ENCODE results near the gene LRRN4CL.
"Not testable (repeated sequence)": the region's sequence is repeated elsewhere in the genome, so short reads cannot be mapped to it uniquely, and the experiment has no call there.

LRRN4CL gene

DNA sequence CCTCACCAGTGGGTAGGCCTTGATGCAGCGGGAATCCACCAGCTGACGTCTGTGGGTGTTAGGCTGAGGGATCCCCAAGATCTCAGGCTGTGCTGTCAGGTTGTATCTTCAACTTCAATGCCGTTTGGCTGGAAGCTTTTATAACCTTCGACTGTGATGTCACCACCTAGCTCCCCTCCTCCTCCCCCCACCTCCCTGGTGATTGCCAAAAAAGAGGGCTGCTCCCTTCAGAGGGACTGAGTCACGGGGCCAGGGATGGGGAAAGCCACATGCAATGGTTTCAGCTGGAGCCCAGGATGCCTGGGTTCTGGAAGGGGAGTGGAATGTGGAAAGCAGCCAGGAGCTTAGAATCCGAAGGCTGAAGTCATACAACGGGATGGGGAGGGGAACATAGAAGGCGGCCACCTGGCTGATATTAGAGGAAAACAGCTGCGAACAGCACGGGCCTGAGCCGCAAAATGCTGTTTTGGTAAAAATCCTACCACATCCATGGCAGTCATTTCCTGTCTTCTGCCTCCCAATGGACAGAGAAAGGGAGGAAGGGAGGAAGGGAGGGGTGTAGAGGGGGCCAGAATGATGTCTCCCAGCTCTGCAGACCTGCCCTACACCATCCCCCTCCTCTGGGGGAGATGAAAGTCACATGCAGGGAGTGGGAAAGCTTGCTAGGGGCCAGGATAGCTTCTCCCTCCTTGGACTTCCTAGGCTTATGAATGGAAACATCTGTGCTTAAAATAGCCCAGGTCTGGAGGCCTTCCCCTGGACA is at the start of gene LRRN4CL:
Gene LRRN4CL (minus strand): TSS at position 110 of the 763 bp plus-strand sequence. CDS start 1,022 bp downstream, outside the sequence.
- DNase-seq (ENCODE audit: low read depth) = no peak

DNA sequence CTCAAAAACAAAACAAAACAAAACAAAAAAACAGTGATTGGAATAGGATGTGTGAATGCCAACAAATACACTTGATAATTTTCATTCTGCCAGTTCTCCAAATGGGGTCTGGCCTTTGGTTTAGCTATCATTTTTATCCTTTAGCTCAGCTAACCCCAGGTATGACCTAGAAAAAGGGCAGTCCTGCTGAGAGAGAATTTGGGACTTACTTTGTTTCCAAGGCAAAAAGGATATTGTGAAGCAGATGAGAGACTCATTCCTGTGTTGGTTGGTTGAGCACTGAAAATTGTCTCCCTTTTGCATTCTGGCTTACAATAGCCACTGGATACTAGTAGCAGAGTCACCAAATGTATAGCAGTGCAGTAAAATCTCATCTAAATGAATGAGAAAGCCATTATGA is 47.9 kb upstream of the LRRN4CL start:
- DNase-seq (ENCODE audit: low read depth) = no peak

DNA sequence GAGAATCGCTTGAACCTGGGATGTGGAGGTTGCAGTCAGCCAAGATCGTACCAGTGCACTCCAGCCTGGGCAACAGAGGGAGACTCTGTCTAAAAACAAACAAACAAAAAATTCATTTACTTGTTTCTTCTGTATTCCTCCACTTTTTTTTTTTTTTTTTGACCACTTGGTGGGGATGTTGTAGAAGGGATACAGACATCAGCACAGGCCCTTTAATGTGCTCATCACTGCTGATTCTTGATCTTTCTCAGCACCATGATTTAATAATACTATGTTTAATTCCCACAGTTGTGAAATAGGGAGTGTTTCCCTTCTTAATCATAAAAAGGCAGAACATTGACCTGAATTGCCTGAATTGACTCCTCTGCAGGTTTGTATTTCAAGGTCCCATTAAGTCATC is 43.5 kb upstream of the LRRN4CL start:
- no peak for DNase-seq (ENCODE audit: low read depth)

DNA sequence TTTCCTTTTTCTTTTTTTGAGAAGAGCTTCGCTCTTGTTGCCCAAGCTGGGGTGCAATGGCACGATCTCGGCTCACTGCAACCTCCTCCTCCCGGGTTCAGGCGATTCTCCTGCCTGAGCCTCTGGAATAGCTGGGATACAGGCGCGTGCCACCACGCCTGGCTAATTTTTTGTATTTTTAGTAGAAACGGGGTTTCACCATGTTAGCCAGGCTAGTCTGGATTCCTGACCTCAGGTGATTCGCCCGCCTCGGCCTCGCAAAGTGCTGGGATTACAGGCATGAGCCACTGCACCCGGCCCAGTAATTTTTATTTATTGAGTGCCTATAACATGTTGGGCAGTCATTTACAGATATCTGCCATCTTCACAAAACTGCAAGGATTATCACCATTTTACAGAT is 40.7 kb upstream of the LRRN4CL start:
- DNase-seq (ENCODE audit: low read depth) = not testable (repeated sequence)

DNA sequence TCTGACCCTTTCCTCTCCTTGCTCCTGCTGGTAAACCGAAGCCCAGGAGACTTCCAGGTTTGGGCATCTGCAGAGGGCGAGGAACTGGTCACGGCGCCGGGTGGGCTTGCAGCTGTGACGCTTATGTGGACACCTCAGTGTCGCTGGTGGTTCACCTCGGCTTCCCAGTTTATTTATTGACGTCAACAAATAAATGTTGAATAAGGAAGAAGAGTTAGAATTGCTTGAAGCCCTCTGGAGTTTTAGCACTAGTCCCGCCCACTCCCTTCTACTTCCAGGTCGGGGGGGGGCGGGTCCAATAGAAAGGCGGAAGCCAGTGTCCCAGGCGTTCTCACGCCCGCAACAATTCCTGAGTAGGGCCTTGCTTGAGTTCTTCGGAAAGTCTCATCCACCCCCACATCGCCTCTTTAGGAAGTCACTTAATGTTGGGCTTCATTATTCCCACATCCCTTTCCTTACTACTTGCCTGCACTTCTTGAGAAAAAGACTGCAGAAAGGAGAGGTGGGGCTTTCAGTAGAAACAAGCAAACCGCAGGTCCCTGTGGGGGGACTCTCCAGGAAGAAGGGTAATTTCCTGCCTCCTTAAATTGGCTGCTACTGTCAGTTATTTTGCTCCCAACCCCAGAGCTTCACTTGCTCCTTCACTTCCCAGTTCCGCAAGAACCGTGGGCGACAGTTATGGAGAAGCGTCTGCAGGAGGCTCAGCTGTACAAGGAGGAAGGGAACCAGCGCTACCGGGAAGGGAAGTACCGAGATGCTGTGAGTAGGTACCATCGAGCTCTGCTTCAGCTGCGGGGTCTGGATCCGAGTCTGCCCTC is 39.0 kb upstream of the LRRN4CL start, which contains the start of gene TTC9C:
Gene TTC9C (plus strand): TSS at position 316 of the 818 bp plus-strand sequence. CDS start 363 bp downstream, at position 679.
- peak; percentile 69 for DNase-seq (ENCODE audit: low read depth)

DNA sequence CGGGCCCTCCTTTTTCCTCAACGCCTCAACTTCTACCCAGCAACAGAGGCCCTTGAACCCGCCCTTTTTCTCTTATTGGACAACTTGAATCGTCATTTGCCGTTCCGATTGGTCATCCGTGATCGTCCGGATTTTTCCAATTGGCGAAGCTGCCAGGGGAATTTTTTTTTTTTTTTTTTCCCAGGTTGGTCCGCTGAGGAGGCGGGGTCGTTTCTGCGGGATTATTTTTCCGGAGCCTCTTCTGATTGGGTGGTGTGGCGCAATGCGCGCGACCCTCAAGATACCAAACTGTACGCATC is 38.5 kb upstream of the LRRN4CL start:
- DNase-seq (ENCODE audit: low read depth) = peak; percentile 63

DNA sequence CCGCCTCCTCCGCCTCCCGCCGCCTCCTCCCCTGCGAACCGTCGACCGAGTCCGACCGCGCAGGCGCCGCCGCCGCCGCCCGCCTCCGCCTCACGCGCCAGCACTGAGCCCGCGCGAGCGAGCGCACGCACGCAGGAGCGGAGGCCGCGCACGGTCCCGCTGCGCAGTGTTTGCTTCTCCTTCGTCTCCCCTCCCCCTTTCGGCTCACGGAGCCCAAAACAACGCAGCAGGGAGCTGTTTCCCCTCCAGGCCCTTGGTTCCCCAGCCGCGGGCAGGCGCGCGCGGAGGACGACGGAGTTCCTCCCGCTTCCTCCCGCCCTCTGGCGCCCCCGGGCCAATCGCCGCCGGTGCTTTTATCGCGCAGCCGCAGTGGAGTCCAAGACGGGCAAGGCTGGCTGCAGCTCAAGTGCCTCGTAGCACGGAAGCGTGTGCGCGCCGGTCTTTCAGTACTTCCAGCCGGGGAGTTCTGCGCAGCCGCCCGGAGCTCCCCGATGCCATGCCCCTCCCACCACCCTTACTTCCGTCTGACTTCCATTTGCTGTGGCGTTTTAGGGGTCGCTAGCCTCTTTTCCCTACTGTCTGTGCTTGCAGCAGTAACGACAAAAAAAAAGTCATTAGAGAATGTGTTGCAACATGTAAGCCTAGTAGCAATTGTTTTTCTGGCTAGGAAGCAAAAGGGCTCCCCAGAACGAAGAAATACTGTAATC is 38.0 kb upstream of the LRRN4CL start, which contains the start of gene HNRNPUL2:
Gene HNRNPUL2 (minus strand): TSS at position 293 of the 707 bp plus-strand sequence. CDS start 301 bp downstream, outside the sequence.
- peak; percentile 98 for DNase-seq (ENCODE audit: low read depth)

DNA sequence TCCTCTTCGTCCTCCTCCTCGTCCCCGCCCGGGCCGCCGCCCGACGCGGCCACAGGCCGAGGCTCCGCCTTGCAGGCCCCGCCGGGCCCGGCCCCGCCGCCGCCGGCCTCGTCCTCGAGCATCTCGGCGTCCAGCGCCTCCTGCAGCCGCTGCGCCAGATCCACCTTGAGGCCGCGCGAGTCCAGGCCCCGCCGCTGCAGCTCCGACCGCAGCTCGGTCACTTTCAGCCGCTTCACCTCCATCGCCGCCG is 37.5 kb upstream of the LRRN4CL start:
- no peak for DNase-seq (ENCODE audit: low read depth)

DNA sequence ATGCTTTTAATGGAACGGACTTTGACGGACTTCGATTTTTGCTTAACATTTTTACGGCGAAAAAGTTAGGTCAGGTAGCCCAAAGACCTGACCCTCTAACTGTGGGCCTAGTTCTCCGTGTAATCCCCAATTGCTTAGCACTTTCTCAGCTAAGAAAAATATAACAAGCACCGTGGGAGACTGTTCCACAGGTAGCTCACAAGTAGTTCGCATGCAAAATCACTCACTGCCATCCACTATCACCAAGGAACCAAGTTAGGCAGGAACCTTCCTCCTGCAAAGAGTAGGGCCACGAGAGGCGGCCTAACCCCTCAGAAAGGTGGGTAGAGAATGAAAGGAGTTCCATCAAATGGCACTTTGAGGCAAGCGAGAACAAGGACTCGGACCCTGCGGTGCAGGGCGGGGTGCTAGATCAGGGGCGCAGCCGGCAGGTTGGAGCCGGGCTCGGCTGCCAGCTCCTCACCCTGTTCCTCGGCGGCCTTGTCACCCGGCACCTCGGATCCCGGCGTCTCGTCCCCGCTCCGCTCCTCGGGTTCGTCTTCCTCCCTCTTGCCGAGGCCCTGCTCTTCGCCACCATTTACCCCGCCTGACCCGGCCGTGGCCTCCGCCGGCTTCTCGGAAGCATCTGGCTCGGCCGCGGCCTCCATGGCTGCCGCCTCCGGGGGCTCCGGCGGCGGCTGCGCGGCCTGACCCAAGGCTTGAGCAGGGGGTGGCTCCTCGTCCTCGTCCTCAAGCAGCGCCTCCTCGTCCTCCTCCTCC is 37.0 kb upstream of the LRRN4CL start:
- DNase-seq (ENCODE audit: low read depth) = peak; percentile 15

DNA sequence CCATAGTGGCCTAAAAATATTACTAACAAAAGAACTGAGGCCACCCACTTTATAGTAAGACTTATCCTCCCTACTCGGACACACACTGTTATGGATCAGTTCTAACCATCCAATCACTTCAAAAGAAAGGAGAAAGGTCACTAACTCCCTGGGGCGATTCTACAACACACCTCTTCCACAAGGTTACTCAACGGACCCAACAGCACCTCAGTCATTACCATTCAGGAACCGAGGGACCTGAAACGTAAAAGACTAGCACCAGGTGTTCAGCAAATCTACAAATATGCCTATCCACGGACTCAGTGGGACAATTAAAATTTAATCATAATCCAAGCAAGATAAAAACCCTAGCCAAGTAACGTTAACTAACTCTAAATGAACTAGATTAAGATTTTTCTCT is 36.3 kb upstream of the LRRN4CL start:
- no peak for DNase-seq (ENCODE audit: low read depth)

DNA sequence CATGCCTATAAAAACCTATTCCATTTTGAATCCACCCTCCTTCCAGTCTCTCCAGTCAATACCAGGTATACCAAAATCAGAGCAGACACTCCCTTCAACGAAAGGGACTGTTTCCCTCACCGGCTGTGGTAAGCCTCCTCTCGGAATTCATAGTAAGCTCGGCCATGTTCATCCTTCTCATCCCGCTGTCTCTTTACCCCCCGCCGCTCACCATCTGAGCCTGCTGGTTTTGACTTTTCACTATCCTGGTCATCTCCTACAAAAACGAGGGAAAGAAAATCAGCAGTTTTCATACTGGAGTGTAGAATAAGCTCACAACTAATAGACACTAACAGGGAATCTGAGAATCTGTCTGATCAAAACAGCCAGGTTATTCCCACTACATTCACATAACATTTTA is 34.8 kb upstream of the LRRN4CL start:
- DNase-seq (ENCODE audit: low read depth) = no peak

DNA sequence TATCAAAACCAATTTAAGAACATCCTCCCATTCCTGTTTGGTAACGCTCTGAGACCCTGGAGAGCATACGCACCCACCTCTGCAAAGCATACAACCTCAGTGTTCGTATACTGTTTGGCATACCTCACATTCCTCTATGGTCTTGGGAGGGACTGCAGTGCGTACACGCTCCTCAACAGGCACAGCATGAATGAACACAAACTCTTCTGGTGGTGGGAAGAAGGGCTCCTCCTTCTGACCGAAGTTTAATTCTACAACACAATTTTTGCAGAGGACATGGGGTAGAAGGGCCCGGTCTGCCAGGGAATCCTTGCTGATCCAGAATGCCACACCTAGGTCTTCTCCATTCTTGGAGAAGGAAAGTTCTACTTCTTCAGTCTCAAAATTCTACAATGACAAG is 32.7 kb upstream of the LRRN4CL start:
- no peak for DNase-seq (ENCODE audit: low read depth)

DNA sequence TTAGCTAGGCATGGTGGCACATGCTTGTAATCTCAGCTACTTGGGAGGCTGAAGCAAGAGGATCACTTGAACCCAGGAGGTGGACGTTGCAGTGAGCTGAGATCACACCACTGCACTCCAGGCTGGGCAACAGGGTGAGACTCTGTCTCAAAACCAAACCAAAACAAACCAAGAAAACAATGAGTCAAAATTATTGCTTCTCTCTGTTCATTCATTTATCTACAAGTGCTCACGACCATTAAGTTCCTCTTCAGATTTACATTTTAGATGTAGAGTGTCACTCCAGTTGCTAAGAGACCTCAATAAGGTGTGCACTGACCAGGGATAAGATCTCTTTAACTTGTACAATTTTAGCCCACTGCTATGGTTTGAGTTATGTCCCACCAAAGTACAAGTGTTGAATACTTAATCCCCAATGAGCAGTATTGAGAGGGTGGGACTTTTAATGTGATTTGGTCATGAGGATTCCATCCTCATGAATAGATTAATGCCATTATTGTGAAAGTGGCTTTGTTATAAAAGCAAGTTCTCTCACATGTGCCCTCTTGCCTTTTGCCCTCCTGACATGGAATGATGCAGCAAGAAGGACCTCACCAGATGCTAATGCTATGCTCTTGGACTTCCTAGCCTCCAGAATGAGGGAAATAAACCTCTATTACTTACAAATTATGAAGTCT is 30.1 kb upstream of the LRRN4CL start:
- no peak for DNase-seq (ENCODE audit: low read depth)

DNA sequence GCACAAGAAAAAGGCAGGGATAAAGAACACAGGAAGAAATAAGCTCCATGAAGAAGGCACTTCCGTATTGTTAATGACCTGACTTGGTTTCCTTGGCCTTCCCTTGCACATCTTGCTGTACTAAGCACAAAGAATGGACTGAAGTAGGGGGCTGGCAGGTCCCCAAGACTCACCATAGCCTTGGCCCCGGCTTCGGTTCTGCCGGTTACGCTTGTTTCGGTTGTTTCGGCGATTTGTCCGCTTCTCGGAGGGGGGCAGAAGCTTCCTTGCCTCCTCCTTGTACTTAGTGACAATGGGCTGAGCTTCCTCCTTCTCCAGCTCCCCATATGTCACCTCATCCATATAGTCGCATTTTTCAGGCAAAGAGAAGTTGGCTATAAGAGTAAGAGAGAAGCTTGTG is 27.5 kb upstream of the LRRN4CL start:
- DNase-seq (ENCODE audit: low read depth) = no peak

DNA sequence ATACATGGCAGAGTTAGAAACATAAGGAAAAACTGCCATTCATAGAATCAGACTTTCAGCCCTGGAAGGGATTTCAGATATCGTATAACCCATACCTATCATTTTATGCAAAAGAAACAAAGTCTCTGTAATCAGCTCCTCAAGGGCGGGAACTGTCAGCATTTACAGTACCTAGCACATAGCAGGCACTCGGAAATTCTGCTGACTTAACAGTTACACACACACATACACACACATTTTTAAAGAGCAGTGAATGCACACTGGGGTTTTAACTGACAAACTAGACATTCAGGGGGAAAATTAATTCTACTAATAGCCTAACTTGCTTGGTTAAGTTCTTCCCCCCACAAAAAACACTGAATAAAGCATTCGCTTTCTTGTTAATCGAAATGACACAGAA is 26.9 kb upstream of the LRRN4CL start:
- no peak for DNase-seq (ENCODE audit: low read depth)

DNA sequence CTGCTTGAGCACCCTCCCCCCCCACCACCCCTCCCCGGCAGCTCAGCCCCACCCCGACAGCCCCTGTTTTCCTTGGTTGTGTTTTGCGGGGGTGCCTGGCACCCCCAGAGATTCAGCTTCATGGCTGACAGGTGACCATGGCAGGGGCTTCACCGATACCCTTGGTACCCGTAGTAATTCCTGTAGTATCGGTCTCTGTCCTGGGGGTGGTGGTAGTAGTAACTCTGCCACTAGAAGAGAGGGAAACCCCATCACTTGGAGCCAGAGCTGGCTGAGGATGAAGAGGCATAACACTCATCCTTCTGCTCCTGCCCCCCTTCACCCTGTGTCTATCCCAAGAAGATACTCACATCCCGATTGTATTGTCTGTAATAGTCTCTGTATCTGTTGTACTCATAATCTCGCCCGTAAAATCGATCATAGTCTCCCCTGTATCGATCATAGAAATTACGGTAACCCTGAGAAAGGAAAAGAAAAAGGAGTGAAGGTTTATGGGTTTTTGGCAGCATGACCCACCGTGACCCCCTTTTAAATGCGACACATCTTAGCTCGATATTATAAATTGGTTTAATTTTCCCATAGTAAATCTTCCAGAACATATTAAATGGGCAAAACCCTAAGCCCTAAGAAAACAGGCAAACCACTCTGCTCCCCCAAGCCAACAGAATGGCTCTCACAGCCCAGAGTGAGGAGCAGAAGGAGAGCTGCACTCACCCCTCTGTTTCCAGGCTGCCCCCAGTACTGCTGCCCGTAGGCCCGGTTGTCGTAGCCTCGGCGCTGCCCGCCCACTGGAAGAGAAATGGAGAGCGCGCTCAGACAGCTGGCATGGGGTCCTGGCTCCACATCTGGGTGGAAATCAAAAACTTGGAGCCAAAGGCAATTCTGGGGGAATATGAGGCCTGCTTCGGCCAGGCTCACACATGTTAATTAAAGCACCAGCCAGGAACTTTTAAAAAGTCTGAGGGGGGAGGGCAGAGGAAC is 26.1 kb upstream of the LRRN4CL start:
- no peak for DNase-seq (ENCODE audit: low read depth)

DNA sequence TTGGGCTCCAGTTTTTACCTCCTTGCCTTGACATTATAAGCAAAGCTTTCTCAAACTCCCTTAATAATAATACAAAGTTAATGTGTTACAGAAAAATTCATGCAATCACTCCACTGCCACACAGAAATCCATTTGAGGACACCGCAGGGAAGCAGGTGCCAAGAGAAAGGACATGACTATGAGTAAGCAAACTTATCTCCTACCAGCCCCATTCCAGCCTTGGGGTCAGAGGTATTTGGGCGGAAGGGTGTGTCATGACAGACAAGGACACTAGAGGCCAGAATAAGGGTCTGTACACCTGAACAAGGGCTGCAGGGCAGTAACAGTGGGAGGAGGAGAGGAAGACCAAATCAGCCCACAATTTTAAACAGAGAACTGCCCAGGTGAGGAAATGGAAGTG is 24.0 kb upstream of the LRRN4CL start:
- no peak for DNase-seq (ENCODE audit: low read depth)

DNA sequence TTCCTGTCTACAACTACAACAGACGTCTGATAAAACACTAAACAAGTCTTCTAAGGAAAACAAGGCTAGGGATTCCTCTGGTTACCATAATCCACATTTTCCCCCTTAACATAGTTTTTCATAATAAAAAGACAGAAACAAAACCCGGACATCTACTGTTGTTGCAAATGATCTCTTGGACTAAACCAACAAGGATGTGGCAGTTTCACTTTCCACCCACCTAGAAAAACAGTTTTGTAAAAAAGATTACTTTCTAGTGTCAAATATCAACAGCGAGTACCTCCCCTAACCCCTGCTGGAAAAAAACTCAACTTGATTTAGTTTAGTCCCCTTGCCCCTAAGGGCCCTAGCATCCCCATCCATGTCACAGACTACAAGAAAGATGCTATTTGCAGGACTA is 23.5 kb upstream of the LRRN4CL start:
- no peak for DNase-seq (ENCODE audit: low read depth)

DNA sequence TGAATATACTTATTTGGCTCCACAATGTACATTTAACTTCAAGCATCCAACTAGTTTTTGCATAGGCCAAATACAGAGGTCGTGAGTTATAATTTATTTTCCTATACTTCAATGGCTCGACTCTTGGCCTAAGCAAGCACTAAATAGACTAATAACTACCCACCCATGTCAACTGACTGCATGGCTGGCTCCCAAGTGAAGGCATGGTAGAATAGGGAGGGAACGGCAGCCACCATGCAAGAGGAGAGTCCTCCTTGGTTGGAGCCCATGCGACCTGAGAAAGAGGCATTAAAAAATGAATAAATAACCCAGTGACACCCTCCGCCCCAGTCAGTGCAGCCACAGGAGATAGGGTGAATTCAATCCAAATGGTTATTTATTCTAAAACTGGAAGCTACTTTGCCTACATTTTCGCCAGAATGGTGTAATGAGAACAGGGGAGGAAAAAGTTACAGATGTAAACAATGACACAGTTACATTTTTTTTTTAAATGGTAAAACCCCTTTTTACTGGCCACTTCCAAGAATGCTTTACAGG is 23.0 kb upstream of the LRRN4CL start:
- DNase-seq (ENCODE audit: low read depth) = no peak

DNA sequence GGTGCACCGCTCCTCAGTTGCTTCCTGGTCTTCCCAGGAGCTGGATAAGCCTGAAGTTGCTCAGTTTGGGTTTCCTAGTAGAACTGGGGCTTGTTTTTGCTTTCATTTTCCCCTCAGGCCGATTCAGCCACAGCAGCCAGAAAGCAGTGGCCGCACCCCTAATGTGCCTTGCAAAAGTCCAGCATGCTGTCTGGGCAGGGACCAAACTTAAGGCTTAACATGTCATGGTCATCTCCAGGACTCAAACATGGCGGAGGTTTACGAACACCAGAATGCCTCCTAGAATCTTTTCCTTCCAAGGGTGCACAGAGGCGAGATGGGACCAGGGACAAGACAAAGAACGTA is 20.6 kb upstream of the LRRN4CL start:
- no peak for DNase-seq (ENCODE audit: low read depth)
